ENCODE results near the gene ALDH1A1.

DNA sequence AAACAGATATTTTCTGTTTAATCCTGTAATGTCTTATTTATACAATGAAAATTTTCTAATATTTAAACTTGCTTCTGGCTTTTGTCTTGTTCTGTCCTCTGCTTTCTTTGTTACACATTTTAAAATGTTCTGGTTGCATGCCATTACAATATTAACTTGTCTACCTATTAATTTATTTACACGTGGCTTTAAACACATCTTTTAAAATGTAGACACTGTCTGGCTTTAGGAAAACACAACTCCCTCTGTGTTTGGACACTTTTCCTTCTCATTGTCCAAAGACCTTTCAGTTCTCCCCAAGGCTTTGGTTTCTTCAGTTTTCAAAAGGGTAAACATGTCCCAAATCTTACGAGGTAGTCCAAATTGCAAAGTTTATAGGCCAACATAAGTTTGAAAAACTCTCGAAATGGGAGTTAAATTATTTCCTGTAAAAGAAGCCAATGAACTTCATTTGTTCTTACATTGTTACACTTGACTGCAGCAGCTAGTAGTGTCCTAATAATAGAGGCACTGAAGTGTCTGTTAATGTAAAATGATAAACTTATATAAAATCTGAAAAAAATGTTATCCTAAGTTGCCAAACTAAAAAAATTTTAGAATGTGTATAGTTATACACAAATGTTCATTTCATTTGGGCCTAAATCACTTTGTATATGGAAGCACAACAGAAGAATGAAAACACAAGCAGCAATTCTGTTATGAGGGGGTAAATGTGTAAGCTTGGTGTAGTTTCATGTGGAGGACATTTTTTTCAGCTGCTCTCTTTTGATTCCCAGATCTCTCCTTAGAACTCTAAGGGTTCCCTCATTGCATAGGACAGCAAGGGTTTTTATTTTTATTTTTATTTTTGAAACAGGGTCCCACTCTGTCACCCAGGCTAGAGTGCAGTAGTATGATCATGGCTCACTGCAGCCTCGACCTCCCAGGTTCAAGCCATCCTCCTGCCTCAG, 53.8 kb downstream of the ALDH1A1 start:
- TF ChIP-seq JUND (IDR thresholded peaks at IDR 0.05): no peak
- no peak for TF ChIP-seq CHD2 (IDR thresholded peaks at IDR 0.05; ENCODE audit: low read length, partially characterized antibody)
- no peak for TF ChIP-seq POLR2AphosphoS5 (IDR thresholded peaks at IDR 0.05; ENCODE audit: low read depth, low read length)
- no peak for TF ChIP-seq PBX3 (IDR thresholded peaks at IDR 0.05)
